NB4 (cell line): ENCODE data around the gene ZBTB9.

Experiments
- DNase-seq: peaks from one replicate; pipeline ENCODE4 v3.0.0; 2010; ENCODE audit warnings: low read depth
- H3K4me3 ChIP-seq: one replicate; pipeline ENCODE4 v1.5.1; 2011; ENCODE audit warnings: mild to moderate bottlenecking, low read depth, low read length, moderate library complexity
- CTCF ChIP-seq: IDR thresholded peaks from one replicate; pipeline ENCODE4 v1.5.1; 2012; ENCODE audit warnings: low read depth, low read length
- MAX ChIP-seq: IDR thresholded peaks from 2 replicates; pipeline ENCODE4 v1.6.1; 2011; ENCODE audit warnings: low read depth, low read length
- MYC ChIP-seq: IDR thresholded peaks from 2 replicates; pipeline ENCODE4 v1.6.1; 2011; ENCODE audit warnings: low read depth, low read length
- POLR2A ChIP-seq: IDR thresholded peaks from 2 replicates; pipeline ENCODE4 v1.6.1; 2011; ENCODE audit warnings: mild to moderate bottlenecking; ENCODE audit not compliant: insufficient read length; ENCODE audit errors: extremely low read depth

The ZBTB9 gene

GRCh38 chr6:33497157-33497556 is 42.8 kb downstream of the ZBTB9 start:
- H3K4me3 ChIP-seq: no peak overlapping the region
- no peak for DNase-seq
- TF ChIP-seq POLR2A (no peak), CTCF (no peak), MYC (no peak), MAX (no peak)

- DNase-seq: no peak
- TF ChIP-seq POLR2A (no peak), CTCF (no peak), MAX (no peak), MYC (no peak)
- H3K4me3 ChIP-seq: no peak overlapping the region
These were observed 48.1 kb downstream of the ZBTB9 start for GRCh38 chr6:33502486-33502885.

GRCh38 chr6:33504486-33504885 is 50.1 kb downstream of the ZBTB9 start:
- no peak for DNase-seq
- H3K4me3 ChIP-seq: no peak overlapping the region
- TF ChIP-seq MAX: no peak
- TF ChIP-seq MYC: no peak
- TF ChIP-seq POLR2A: no peak
- TF ChIP-seq CTCF: no peak

- TF ChIP-seq MAX: no peak
- TF ChIP-seq MYC: no peak
- no peak for TF ChIP-seq CTCF
- no peak for TF ChIP-seq POLR2A
- H3K4me3 ChIP-seq: no peak overlapping the region
- no peak for DNase-seq
These were observed 51.4 kb downstream of the ZBTB9 start for GRCh38 chr6:33505548-33506370.
